SH-SY5Y (cell line): Measurements from ENCODE around the gene MED8.

Experiments used
- GATA2 ChIP-seq: IDR thresholded peaks from 2 replicates; pipeline ENCODE4 v1.6.1; 2011; ENCODE audit warnings: mild to moderate bottlenecking, low read depth, low read length
- GATA3 ChIP-seq: IDR thresholded peaks from 2 replicates; pipeline ENCODE4 v1.6.1; 2011; ENCODE audit warnings: low read depth, mild to moderate bottlenecking, low read length, moderate library complexity

GRCh38 chr1:43436371-43436770 is 46.8 kb upstream of the MED8 start:
- TF ChIP-seq GATA2 (no peak), GATA3 (no peak)
